ENCODE results near the gene ZNF799. TPM values are rescaled to one million over a fixed set of nuclear protein-coding genes. Genes with fewer than 3 reads are reported as not detected.

ZNF799 gene
- total RNA-seq, 4 donors from 2014 or later = 3.3 to 6.8 (median 4.4) TPM

DNA sequence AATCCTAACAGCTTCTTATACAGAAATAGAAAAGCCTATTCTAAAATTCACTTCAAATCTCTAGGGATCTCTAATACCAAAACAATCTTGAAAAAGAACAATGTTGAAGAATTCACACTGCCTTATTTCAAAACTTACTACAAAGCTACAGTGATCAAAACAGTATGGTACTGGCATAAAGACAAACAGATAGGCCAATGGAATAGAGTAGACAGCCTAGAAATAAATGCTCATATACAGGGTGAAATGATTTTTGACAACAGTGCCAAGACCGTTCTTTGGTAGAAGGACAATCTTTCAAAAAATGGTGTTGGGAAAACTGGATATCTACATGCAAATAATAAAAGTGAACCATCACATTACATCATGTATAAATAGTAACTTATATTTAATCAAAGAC, 55.9 kb downstream of the ZNF799 start:
- H3K27me3 ChIP-seq = no peaks in the 10 kb centered on the region
- H3K27ac ChIP-seq = no peak overlapping the region
- H3K4me3 ChIP-seq = no peak overlapping the region
- no peaks in the 10 kb centered on the region for H3K4me1 ChIP-seq
- TF ChIP-seq EP300 (IDR thresholded peaks at IDR 0.05) (no peak), POLR2A (IDR thresholded peaks at IDR 0.05) (no peak)
- TF ChIP-seq, protein P1, sequence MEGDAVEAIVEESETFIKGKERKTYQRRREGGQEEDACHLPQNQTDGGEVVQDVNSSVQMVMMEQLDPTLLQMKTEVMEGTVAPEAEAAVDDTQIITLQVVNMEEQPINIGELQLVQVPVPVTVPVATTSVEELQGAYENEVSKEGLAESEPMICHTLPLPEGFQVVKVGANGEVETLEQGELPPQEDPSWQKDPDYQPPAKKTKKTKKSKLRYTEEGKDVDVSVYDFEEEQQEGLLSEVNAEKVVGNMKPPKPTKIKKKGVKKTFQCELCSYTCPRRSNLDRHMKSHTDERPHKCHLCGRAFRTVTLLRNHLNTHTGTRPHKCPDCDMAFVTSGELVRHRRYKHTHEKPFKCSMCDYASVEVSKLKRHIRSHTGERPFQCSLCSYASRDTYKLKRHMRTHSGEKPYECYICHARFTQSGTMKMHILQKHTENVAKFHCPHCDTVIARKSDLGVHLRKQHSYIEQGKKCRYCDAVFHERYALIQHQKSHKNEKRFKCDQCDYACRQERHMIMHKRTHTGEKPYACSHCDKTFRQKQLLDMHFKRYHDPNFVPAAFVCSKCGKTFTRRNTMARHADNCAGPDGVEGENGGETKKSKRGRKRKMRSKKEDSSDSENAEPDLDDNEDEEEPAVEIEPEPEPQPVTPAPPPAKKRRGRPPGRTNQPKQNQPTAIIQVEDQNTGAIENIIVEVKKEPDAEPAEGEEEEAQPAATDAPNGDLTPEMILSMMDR (IDR thresholded peaks at IDR 0.05) = no peak
- peaks cover 0 to 61% (median under 1%) of the 10 kb centered on the region in 3 donors for H3K36me3 ChIP-seq
- peaks cover 0 to 86% (median 35%) of the 10 kb centered on the region in 4 donors for H3K9me3 ChIP-seq
- 98% methylated on average over 1 of the region's 1 CpG for WGBS, 2 donors
- no peak for DNase-seq (ENCODE audit: low spot score in 2 of 2)

Small RNA genes lying within 50 kb of the gene (small RNA-seq; reads per million reads assigned to genes)
- gene RPS29P23 = not detected

Other genes starting within 250 kb of the ZNF799 start
- gene ZNF625, start 244.5 kb downstream of the ZNF799 start, total RNA-seq = 10 to 100 TPM in 2 of 4 donors, 1 to 10 TPM in 2; 5.0 to 11.6 (median 9.1) TPM
- gene ZNF136, start 238.2 kb downstream of the ZNF799 start, total RNA-seq = 10 to 100 TPM in 3 of 4 donors, 1 to 10 TPM in 1; 5.1 to 25.8 (median 13.4) TPM
- gene ZNF44, start 106.4 kb downstream of the ZNF799 start, total RNA-seq = 10 to 100 TPM; 11.8 to 16.7 (median 13.4) TPM
- 10 to 100 TPM in 1 of 4 donors, 1 to 10 TPM in 3; 2.1 to 14.2 (median 4.1) TPM for gene ZNF563, start 67.6 kb downstream of the ZNF799 start, total RNA-seq
- 1 to 10 TPM; 3.6 to 4.3 (median 4.1) TPM for gene ZNF442, start 35.6 kb downstream of the ZNF799 start, total RNA-seq
- gene ZNF443, start 39.8 kb upstream of the ZNF799 start, total RNA-seq = 1 to 10 TPM; 2.8 to 4.5 (median 3.7) TPM
- gene ZNF709, start 83.5 kb upstream of the ZNF799 start, total RNA-seq = 1 to 10 TPM; 2.9 to 4.8 (median 4.5) TPM
- 10 to 100 TPM; 12.0 to 20.6 (median 14.7) TPM for gene ZNF564, start 150.2 kb upstream of the ZNF799 start, total RNA-seq
- gene ZNF490, start 209.5 kb upstream of the ZNF799 start, total RNA-seq = 1 to 10 TPM; 3.1 to 6.7 (median 4.8) TPM
- 10 to 100 TPM; 36.1 to 38.7 (median 37.6) TPM for gene ZNF791, start 209.6 kb upstream of the ZNF799 start, total RNA-seq